ENCODE measurements around the gene AADAC. TPM values are rescaled to one million over a fixed set of nuclear protein-coding genes. Genes with fewer than 3 reads are reported as not detected.

AADAC gene
- total RNA-seq, 1 donor from 2014 or later: not detected

DNA sequence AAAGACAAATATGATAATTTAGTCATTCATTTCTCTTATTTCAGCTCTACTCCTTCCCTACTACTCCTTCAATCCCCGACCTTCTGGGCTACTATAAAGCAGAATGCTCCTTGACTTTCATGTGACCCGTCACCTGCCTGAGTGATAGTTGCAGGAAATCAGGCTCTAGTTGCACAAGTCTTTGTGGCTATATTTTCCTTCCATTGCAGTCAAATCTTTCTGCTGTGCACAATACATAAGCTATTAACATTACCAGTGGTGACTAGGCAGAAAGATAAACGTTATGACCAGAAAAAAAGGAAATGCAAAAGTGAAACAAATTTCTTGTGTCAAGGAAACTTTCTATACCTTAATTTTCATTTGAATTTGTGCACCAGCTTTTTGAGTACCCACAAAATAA lies 61.8 kb downstream of the AADAC start:
- Mint-ChIP-seq H3K4me1 (peaks cover 15% of the 10 kb centered on the region), H3K27me3 (peaks cover 5% of the 10 kb centered on the region), H3K9me3 (no peaks in the 10 kb centered on the region), H3K4me3 (no peak overlapping the region), H3K27ac (no peak overlapping the region), H3K36me3 (ENCODE audit: low read depth) (no peaks in the 10 kb centered on the region)
- intact Hi-C loops (cut with micrococcal nuclease): no loop called here
- DNase-seq: no peak

DNA sequence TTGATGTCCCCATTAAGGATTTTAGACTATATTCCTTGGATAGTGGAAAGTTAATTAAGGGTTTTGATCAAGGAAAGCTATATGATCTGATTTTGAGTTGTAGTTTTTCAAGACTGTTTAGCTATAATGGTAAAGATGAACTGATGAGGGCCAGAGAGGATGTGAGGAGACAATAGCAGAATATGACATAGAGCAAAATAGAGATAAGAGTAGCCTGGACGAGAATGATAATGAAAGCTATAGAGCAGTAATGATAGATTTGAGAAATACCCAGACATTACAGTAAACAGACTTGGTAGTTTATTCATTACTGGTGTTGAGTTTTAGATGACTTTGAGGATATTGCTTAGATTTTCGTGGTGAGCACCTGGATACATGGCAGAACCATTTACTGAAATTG lies 63.4 kb downstream of the AADAC start:
- Mint-ChIP-seq H3K27me3 (peaks cover 9% of the 10 kb centered on the region), H3K4me1 (peaks cover 8% of the 10 kb centered on the region), H3K36me3 (ENCODE audit: low read depth) (no peaks in the 10 kb centered on the region), H3K9me3 (no peaks in the 10 kb centered on the region), H3K4me3 (no peak overlapping the region), H3K27ac (no peak overlapping the region)
- intact Hi-C loops (cut with micrococcal nuclease): no loop called here
- no peak for DNase-seq

Other genes with a start within 250 kb of the AADAC start
- gene AADACL2, start 80.2 kb upstream of the AADAC start, total RNA-seq: not detected in 2 replicates
- not detected in 2 replicates for gene SUCNR1, start 59.5 kb downstream of the AADAC start, total RNA-seq

Measured in activated CD4-positive, alpha-beta T cell treated with anti-CD3 and anti-CD28 coated beads, Interleukin-2, amount 10 ng/mL, durations not matched to agents 24 days and 14 days (primary cell).